ENCODE data around the gene VAPA.

The VAPA gene

DNA sequence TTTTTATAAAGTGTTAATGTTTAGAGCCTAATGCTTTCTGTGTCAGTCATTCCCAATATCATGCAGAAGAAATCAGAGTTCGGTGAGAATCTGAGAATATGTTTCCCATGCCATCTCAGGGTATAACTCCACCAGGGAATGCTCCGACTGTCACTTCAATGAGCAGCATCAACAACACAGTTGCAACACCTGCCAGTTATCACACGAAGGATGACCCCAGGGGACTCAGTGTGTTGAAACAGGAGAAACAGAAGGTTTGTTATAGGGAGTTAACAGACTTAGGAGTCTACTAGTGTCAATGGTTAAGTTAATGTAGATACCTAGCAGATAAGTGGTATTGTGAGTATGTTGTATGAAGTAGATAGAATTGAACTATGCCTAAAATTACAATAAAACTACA is 31.0 kb downstream of the VAPA start:
- DNase-seq = no peak

DNA sequence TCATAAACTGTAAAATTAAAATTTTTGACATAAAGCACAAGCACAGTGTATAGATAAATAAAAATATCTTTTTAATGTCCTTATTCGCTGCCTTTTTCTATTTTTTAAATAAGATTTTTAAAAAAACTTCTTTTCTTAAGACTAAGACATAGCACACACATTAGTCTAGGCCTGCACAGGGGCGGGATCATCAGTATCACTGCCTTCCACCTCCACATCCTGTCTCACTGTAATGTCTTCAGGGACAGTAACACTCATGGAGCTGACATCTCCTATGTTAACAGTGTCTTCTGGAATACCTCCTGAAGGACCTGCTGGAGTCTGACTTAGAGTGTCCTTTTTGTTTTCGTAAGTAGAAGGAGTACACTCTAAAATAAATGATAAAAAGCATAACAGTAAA is 33.0 kb downstream of the VAPA start:
- DNase-seq = no peak

DNA sequence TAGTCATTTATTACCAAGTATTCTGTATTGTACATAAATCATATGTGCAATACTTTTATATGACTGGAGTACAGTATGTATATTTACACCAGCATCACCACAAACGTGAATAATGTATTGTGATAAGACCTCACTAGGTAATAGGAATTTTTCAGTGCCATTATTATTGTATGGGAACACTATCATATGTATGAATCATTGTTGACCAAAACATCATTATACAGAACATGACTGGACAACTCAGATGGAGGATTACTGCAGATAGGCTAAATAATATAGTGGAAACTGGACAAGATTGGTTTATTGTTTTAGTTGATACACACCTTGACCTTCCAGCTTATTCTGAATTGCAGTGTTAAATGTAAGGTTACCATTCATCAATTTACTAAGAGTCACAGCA is 33.4 kb downstream of the VAPA start:
- DNase-seq = no peak

DNA sequence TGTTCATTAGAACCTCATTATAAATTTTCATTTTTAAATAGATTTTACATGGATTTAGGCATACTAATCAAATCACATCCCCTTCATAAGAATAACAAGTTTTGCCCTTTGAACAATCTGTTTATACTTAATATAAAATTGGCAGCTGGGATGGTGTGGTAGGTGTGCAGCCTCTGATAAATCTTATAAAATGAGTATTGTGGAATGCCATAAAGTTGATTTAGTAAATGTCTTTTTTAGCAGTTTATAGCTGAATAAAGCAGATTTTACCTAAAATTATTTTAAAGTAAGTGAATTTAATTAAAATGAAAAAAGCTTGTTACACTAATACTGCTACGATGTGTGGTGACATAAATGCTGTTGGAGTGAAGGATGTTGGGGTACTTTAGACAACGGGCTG is 35.5 kb downstream of the VAPA start:
- DNase-seq = no peak

DNA sequence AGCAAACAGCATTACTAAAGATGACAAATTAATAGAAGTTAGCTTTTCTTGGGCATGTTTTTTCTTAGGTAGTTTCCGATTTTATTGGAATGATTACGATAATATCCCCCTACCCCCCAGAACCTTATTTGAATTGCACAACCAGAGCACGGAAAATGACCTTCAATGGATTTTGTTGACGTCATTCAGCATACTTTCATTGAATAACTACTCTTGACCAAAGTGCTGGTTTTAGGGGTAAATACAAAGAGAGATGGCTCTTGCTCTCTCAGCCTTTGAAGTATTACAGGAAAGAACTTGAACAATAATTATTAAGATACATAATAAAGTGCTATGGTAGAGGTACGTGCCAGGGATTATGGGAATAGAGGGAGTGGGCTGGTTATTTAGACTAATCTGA is 36.0 kb downstream of the VAPA start:
- DNase-seq = no peak

DNA sequence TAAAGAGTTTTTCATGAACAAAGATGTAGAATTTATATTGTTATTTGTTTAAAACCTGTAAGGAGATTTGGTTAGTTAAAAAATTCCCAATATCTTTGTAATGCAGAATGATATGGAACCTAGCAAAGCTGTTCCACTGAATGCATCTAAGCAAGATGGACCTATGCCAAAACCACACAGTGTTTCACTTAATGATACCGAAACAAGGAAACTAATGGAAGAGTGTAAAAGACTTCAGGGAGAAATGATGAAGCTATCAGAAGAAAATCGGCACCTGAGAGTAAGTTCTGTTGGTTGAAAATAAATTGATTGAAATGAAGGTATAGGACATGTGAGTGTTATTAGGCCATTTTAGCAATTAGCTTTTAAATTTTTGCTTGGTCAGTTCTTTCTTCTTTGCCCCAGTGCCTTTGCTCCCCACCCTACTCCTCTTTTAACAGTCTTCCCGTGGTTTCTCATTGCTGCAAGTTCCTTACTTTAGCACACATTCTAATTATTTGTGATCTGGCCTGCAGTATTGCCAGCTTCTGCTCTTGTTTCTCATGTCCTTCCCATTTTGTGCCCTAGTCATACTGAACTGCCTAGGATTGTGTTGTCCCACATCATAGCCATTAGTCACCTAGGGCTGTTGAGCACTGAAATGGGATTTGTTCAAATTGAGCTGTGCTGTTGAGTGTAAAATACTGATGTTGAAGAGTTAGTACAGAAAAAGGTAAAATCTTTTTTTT is 36.6 kb downstream of the VAPA start:
- no peak for DNase-seq

DNA sequence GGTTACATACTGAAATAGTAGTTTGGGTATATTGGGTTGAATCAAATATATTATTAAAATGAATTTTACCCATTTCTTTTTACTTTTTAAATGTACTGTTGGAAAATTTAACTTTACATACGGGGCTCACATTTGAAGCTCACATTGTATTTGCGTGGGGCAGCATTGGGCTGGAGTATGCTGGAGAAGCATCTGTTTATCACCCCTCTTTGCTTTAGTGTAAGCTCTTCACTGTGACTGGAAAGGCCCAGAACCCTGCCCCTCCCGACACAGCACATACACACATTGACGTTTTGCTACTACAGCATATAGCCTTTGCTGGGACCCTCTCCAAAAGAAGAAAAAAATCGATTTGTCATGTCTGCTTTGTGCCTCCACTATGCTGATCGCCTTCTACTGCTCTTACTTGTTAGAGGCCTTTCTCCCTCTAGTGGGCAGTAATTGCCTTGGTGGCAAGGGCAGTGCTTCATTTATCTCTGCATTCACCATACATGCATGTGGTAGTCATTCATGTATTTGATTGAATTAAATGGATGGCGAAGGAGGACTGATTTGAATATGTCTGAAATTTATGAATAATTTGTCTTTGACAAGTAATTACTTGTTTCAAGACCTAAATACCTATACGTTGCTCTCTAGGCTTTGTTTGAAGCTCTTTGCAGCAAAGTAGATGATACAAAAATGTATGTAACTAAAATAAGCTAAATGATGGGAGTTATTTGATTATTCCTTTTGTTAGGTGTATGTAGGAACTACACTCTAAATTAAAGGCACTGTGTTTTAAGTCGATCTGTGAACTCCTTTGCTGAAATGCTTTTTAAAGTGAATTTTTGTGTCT is 37.4 kb downstream of the VAPA start:
- DNase-seq = no peak

DNA sequence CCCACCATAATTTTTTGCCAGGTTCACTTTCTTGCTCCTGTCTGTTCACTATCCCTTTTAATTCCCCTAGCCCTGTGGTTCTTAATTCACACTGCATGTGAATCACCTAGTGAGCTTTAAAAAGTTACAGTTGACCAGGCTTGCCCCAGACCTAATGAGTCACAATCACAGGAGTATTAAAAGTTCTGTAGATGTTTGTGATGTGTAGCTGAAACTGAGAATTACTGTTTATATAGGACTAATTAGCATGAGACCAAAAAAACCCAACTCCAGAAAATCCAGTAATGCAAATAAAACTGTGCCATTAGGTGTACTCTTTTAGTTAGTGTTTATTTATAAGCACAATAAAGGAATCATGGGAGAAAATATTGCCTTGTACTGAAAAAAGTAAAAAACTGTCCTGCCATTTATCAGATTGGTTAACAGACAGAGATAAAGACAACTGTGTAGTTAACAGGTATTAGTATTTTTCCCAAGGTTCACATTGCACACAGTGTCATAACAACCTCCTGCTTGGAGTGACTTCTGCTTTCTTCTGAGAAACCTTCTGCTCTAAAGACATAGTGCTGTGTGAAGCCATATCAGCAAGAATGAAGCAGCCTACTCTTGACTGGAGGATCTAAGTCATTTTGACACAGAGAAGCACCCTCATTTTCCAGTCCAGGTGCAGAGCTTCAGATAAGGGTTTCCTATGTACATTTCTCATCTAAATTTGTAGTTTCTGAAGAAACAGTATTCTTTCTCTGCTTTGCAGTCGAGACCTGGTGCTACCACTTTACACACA is 39.0 kb downstream of the VAPA start:
- DNase-seq = no peak

DNA sequence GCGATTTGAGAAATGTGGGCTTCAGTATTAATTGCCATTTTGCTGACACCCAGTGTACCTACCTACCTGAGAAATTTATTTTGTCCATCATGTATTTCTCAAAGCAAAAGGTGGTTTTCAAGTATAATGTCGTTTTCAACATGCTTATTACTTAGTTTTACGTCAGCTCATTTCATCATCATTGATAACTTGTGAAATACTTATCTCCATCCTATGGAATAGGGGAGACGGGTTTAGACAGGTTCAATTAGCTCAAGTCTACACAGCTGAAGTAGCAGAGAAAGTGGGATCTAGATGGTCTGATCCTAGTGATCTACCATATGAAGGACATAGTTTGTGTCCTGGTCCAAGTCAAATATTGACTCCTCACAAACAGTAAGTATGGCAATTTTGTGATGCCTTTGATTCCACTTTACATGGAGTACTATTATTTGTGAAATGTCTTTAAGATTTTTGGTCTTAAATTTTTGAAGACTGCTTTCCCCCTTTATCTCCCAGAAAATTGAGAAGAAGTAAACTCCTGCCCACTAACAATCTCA is 45.1 kb downstream of the VAPA start:
- DNase-seq = no peak

DNA sequence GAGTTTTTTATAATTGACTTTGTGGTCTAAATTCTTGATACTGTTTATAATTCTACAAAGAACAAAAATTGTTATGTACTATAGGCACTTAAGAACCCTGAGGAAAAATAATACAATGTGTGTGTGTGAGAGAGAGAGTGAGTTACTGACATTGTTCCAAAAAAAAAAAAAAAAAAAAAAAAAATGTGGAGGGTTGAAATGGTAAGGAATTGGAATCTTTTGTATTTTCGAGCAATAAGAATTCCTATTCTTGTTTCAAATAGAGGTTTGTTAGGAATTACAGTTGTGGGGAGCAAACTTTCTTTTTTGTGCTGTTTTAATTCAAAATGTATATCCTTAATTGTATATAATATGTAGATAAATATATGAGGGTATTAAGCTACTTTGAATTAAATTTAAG is 45.7 kb downstream of the VAPA start:
- DNase-seq = no peak

DNA sequence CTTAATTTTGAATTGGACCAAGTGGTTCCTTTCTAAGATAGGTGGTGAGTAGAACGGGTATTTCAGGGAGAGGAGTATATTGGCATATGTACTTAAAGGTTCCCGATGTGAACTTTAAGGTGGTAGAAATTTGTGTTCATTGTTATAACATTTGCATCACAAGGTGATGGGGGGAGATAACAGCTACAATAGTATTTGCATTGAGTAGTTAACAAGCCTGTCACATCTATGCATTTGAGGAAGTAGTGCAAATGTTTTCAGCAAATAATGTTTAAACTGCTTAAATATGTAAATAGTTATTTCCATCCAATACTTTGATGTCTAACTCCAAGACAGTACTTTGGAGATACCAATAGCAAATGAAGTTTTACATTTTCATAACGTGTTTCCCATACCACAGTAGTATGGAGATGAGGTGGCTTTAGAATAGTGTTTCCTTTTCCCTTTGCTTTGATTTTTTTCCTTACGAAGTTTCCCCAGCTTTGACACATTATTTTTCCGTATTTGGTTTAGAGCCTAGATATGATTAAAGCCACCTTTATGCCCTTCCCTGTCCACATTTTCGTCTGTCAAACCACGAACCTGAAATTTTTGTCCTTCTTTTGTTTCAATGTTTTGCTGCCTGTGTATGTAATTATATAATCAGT is 46.6 kb downstream of the VAPA start:
- DNase-seq = no peak

DNA sequence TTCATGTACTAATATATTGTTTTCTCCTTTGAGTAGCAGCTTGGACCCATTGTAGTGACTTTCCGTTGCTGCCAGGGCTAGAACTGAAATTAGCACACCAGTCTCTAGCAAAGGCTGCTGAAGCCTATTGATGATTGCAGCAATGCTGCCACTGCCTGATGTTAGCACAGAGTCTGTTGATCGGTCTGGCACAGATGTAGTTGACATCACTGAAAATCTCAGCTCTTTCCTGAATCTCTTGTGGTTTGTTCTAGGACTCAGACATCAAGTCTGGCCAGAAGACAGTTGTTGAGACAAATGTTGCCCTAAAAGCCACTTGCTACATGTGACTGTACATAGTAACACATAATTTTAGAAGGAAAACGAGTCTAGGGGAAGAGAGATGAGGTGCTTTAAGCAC is 47.2 kb downstream of the VAPA start:
- DNase-seq = no peak

DNA sequence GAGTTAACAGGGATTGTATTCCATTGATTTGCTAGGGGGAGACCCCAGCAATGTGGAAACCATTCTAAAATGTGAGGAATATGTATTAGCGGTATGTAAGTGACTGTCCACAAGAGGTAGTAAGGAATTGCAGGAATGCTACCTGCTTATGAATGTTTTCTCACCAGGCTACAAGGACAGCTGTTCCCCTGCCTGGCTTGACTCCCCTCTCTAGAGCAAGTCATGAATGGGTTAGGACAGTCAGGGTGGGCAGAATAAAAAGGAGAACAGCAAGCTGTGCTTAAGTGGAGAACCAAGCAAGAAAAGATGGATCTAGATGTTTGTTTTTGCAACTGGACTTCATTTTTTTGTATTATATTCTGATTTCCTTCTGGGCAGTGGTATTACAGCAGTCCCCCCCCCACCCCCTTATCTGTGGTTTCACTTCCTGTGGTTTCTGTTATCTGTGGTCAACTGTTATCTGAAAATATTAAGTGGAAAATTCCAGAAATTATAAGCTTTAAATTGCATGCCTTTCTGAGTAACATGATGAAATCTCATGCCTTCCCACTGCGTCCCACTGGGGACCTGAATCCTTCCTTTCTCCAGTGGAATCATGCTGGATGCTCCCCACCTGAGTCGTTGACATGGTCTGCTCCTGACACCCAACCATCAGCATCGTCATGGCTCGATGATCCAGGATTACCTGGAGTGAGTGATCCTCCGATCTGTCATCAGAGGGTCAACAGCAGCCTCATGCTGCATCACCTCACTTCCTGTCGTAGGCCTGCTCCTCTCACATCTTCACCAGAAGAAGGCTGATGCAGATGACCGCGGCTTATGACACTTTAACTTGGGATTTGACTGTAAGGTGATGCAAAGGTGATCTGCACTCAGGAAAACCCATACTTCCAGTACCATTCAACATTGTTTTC is 52.2 kb downstream of the VAPA start:
- DNase-seq = no peak

DNA sequence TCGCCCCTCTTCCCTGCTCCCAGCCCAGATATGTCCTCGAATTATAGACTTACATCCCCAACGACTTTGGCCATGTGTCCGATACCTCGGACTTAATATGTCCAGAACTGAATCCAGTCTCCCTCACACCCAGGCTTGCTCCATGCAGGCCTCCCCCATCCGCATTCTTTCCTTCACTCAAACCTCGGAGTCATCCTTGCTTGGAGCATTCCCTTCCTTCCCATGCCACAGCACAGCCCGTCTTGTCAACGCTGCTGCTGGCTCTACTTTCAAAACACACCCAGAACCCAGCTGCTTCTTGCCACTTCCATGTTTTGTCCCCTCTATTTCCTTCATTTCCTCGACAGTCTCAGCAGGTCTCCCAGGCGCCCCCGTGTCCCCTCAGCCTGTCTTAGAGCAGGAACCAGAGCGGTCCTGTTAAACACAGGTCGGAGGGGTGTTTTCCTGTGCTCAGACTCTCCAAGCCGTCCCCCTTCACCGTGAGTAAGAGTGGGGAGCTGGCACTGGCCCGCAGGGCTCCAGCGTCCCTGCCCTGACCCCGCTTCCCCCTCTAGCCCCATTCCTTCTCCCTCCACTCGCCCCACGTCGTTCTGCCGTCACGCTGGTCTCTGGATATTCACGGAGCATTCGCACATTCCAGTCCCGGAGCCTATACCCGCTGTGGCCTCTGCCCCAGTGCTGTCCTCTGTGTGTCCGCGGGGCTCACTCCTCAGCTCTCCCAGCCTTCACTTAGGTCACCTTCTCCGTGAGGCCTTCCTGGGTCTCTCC is 54.4 kb downstream of the VAPA start:
- no peak for DNase-seq

DNA sequence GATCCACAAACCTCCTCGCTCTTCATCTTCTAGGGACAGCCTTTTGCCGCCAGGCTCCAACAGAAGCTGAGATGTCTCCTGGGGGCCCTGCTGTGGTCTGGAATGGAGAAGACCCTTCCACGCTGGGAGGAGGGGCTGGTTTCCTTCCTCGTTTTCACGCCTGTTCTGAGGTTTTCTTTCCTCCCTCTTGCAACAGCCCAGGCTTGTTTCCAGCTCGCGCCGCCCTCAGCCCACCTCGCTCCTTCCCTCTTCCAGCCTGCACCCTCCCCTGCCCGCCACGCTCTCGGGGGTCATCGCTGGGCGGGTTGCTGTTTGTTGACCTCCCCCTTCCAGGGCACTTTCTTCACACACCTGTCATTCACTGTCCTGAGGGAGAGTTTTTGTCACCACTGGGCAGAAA is 55.4 kb downstream of the VAPA start:
- no peak for DNase-seq

DNA sequence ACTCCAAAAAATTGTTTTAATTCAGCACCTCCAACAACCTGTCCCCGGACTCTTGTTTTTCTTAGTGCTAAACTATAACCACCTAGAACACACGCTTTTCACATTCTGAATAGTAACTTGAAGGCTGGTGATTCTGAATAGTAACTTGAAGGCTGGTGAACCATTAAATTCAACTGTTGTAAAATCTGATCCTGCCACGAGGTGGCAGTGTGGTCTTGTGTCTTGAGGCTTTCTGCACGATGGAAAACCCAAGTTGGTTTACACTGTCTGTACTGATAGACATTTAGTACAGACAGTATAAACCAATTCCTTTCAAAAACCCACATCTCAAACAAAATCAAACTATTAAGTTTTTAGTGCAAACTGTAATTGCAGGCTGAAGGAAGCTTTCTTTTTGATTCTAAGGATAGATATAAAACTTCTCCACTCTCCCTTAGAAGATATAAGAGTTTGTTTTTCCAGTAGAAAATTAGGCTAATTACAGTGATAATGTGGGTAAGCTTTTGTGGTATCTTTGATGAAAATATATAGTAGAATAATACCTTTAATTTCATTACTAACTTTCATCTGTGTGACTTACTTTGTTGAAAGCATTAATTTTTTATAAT is 57.6 kb downstream of the VAPA start:
- peak; percentile 33 for DNase-seq

DNA sequence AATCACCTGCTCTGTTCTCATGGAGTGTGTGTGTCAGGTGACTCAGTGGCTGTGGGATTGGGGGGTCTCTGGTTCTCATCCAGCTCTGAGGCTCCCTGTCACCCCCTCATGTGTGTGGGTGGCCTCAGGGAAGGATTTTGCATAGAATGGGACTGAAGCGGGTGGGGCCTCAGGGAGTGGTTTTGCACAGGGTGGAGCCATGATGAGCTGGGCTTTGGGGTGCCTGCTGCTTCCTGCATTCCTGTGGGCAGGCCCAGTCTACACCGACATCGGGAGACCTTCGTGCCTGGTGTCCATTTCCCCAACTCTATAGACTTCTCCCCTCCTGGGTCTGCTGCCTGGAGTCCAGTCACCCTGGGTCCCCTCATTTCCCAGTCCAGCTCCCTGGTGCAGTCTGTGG is 59.7 kb downstream of the VAPA start:
- DNase-seq = no peak

DNA sequence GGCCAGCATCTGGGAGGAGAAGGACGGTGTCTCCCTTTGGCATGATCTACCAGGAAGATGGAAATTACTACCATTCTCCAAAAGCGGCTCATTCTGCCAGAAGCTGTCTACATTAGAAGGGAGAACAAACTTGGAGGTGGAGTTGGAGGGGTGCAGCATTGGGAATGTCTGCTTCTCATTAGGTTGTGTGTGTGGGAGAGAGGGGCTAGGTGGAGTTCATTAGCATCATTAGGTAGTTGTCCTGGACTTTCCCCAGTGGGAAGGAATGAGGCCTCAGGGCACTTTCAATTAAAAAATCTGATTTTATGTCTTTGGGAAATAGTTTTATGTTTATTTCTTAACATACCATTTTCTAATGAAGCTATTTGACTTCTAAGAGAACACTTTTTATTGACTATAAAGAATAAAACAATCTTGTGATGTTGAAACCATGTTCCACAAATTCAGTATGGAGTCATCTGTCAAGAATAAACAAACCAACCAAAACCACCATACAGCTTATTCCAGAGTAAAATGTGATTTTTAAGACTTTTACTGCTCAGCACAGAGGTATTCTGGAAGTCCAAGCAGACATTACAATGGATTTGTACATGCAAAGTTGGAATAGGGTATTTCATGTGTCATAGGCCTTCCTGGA is 60.6 kb downstream of the VAPA start:
- DNase-seq = no peak

DNA sequence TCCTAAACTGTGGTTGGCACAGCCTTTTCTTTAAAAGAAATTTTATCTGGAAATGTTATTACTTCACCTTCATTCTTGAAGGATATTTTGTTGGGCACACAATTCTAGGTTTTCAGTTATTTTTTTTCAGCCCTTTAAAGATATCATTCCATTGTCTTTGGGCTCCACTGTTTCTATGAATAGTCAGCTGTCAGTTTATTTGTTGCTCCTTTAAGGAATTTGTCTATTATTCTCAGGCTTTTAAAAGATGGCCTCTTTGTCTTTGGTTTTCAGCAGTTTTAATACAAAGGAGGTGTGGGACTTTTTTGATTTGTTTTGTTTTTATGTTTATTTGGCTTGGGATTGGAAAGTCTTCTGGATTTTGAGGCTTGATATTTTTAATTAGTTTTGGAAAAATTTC is 61.8 kb downstream of the VAPA start:
- DNase-seq = no peak

DNA sequence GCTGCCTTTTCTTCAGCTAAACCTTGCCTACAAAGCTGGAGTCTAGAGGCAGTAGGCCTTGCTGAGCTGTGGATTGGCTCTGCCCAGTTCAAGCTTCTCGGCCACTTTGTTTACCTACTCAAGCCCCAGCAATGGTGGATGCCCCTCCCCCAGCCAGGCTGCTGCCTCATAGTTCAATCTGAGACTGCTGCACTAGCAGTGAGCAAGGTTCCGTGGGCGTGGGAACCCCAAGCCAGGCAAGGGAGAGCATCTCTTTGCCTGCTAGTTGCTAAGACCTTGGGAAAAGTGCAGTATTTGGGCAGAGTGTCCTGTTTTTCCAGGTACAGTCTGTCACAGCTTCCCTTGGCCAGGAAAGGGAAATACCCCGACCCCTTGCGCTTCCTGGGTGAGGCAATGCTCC is 68.9 kb downstream of the VAPA start:
- DNase-seq = no peak

Measured in NCI-H1105 (cell line).